AG09319 (cell line): Measurements from ENCODE around the gene WNK2.
A peak's percentile ranks its signal among the peaks of the same experiment; 100 is the strongest.

Experiments used
- DNase-seq: peaks from one replicate; pipeline ENCODE4 v3.0.0-alpha.2; 2010; ENCODE audit warnings: low read depth; ENCODE audit errors: extremely low read depth
- CTCF ChIP-seq: IDR thresholded peaks from 2 replicates; pipeline ENCODE4 v1.5.1; 2011; ENCODE audit warnings: low read depth, mild to moderate bottlenecking, inconsistent platforms, low read length, moderate library complexity

The WNK2 gene

DNA sequence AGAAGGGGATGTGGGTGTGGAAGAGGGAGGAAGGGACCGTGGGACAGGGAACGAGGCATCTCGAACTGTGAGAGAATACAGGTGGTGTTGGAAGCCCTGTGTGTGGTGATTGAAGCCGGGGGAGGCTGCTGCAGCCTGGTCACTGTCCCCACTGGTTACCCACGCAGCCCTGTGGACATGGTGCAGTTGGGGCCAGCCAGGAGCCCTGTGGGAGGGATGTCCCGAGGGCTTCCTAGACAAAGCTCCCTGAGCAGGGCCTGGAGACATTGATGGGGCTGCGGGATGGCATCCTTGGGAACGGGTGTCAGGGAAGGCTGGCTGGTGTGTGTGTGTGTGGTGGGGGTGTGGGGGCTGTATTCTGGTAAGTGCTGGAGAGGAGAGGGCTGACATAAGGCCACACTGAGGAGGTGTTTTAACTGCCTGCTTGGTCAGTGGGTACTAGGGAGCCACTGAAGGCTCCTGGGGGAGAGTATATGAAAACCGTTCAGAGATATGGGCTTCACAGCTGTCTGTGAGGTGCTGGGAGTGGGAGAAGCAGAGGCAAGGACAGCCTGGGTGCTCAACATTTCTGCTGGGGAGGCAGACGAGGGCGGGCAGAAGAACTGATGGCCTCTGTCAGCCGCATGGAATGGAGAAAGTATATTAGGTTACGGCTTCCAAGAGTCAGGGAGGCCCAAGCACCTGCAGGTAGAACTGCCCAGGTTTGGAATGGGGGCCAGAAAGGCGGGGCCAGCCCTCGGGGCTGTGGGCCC lies 20.0 kb downstream of the WNK2 start:
- TF ChIP-seq CTCF = no peak
- DNase-seq = no peak

DNA sequence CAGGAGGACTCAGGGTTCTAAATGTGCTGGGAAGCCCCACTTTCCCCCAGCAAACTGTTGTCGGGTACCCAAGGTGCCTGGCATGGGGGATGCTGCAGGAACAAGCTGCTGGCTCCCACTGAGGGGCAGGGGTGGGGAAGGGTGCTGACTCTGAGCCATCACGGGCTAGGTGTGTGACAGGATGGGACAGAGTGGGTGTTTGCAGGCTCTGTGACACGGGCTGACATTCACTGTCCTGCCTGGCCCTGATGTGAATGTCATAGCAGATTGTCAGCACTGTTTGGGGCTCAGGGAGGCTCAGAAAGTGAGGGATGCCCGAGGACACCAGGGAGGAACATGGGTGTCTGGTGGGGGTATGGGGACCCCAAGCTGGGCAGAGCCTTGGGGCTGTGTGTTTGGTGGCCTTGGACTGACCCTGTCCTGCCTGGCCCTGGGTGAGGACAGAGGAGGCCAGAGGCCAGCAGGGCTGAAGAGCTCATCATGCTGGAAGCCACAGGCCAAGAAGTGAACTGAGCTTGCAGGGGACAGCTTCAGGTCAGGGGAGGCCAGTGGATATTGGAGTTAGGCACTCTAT lies 20.6 kb downstream of the WNK2 start:
- no peak for DNase-seq
- no peak for TF ChIP-seq CTCF

- no peak for TF ChIP-seq CTCF
- no peak for DNase-seq
Measured at GRCh38 chr9:93205045-93205768, 21.3 kb downstream of the WNK2 start.

DNA sequence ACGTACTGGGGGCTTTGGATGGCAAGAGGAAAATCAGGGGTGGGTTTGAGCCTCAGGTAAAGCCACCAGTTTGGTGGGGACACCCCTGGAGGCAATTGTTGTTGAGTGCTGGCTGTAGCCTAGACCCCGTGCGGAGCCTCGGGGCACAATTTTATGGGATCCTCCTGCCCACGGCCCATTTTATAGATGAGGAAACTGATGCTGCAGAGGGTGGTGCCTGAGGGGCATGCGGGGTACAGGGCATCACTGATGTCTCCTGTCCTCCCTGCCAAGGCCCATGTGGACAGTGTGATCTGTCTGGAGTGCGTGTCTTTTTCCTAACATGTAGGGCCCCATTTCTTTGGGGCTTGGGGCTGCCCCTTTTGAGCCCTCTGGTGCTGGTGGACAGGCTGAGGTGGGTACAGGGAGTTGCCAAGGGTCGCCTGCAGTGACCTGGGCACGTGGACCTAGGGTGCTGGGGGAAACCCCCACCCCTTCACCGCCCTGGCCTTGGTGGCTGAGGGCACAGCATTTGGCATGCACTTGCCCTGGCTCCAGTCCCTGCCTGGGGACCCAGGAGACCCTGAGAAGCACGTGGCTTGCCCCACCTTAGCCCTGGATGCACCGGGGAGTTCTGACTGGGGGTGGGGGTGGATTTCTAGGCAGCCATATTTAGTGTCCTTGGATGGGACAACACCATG lies 22.1 kb downstream of the WNK2 start:
- no peak for TF ChIP-seq CTCF
- DNase-seq = no peak

GRCh38 chr9:93206576-93207155 lies 22.7 kb downstream of the WNK2 start:
- DNase-seq = no peak
- no peak for TF ChIP-seq CTCF

- peak; percentile 5 for TF ChIP-seq CTCF
- peak; percentile 19 for DNase-seq
Measured at GRCh38 chr9:93207326-93207814, 23.4 kb downstream of the WNK2 start.
